CD14-positive monocyte (primary cell): Measurements from ENCODE around the gene APOBEC3H. TPM values are rescaled to one million over a fixed set of nuclear protein-coding genes. Genes with fewer than 3 reads are reported as not detected.
A peak's percentile ranks its signal among the peaks of the same experiment; 100 is the strongest.

Experiments
- DNase-seq, 3 donors: peaks; one replicate each; pipeline ENCODE4 v3.0.0-alpha.2; 2011 to 2022
- H2AFZ ChIP-seq: 2 replicates; pipeline ENCODE4 v1.6.0; 2012; ENCODE audit warnings: mild to moderate bottlenecking, low read depth, low read length, inconsistent platforms; ENCODE audit not compliant: insufficient read depth, poor library complexity, severe bottlenecking
- H3K27ac ChIP-seq, 2 donors: 1 replicate in 1 of 2; 2 replicates in 1 of 2; pipeline ENCODE4 v1.5.1; 2012 to 2013; ENCODE audit warnings: low read length in 2 of 2, control low read depth in 1 of 2, inconsistent platforms in 1 of 2, low read depth in 1 of 2, mild to moderate bottlenecking in 1 of 2
- H3K27me3 ChIP-seq, 2 donors: one replicate each; pipeline versions ENCODE4 v1.6.0 to v1.6.1; 2011 to 2013; ENCODE audit warnings: low read length in 2 of 2; ENCODE audit not compliant: control insufficient read depth in 2 of 2, insufficient read depth in 2 of 2
- H3K36me3 ChIP-seq, 2 donors: replicated peaks in 1 of 2; 1 replicate in 1 of 2; 2 replicates in 1 of 2; pipeline versions ENCODE4 v1.5.1 to v1.6.1; 2012 to 2013; ENCODE audit warnings: low read length in 2 of 2, control low read depth in 1 of 2, inconsistent platforms in 1 of 2, mild to moderate bottlenecking in 1 of 2; ENCODE audit not compliant: insufficient read depth in 2 of 2, control insufficient read depth in 1 of 2
- H3K4me1 ChIP-seq, 2 donors: 1 replicate in 1 of 2; 2 replicates in 1 of 2; pipeline versions ENCODE4 v1.5.1 to v1.6.1; 2012 to 2013; ENCODE audit warnings: low read length in 2 of 2, control low read depth in 1 of 2, inconsistent platforms in 1 of 2, mild to moderate bottlenecking in 1 of 2, moderate library complexity in 1 of 2; ENCODE audit not compliant: insufficient read depth in 2 of 2, control insufficient read depth in 1 of 2
- H3K4me2 ChIP-seq: replicated peaks from 2 replicates; pipeline ENCODE3; 2012; ENCODE audit warnings: low read length, moderate library complexity, mild to moderate bottlenecking; ENCODE audit not compliant: poor library complexity, severe bottlenecking; ENCODE audit errors: extremely low read depth
- H3K4me3 ChIP-seq, 3 experiments: fragments of 200-600 bp in 1 of 3; sonication (generic) in 1 of 3; replicated peaks in 1 of 3; 1 replicate in 2 of 3; 2 replicates in 1 of 3; pipeline ENCODE4 v1.5.1; 2011 to 2013; ENCODE audit warnings: low read length in 3 of 3, mild to moderate bottlenecking in 3 of 3, control low read depth in 2 of 3, low read depth in 2 of 3, inconsistent platforms in 1 of 3, moderate library complexity in 1 of 3
- H3K79me2 ChIP-seq: 2 replicates; pipeline ENCODE4 v1.6.0; 2012; ENCODE audit warnings: mild to moderate bottlenecking, control low read depth, inconsistent platforms, low read length, moderate library complexity; ENCODE audit not compliant: insufficient read depth
- H3K9ac ChIP-seq: 2 replicates; pipeline ENCODE4 v1.6.0; 2017; ENCODE audit warnings: low read length, mild to moderate bottlenecking; ENCODE audit not compliant: insufficient read depth, poor library complexity, severe bottlenecking
- H3K9me3 ChIP-seq, 2 donors: replicated peaks in 1 of 2; 1 replicate in 1 of 2; 2 replicates in 1 of 2; pipeline versions ENCODE4 v1.5.1 to v1.6.1; 2012 to 2013; ENCODE audit warnings: low read length in 2 of 2, control low read depth in 1 of 2; ENCODE audit not compliant: control insufficient read depth in 1 of 2, insufficient read depth in 1 of 2
- H4K20me1 ChIP-seq: 2 replicates; pipeline ENCODE4 v1.6.0; 2012; ENCODE audit warnings: mild to moderate bottlenecking, low read length, control low read depth, moderate library complexity; ENCODE audit not compliant: insufficient read depth
- H3K27ac Mint-ChIP-seq, 7 donors: one replicate each; pipeline ENCODE4 v1.8.0; 2020; ENCODE audit warnings: mild to moderate bottlenecking in 7 of 7, mixed read lengths in 7 of 7, moderate library complexity in 6 of 7, inconsistent platforms in 2 of 7
- H3K27me3 Mint-ChIP-seq, 3 donors: one replicate each; pipeline ENCODE4 v1.8.0; 2021 to 2022; ENCODE audit warnings: low read depth in 3 of 3, mild to moderate bottlenecking in 3 of 3, mixed read lengths in 3 of 3, moderate library complexity in 3 of 3, inconsistent platforms in 1 of 3
- H3K36me3 Mint-ChIP-seq, 2 donors: one replicate each; pipeline ENCODE4 v1.8.0; 2020; ENCODE audit warnings: mixed read lengths in 2 of 2, inconsistent platforms in 1 of 2, mild to moderate bottlenecking in 1 of 2
- H3K4me1 Mint-ChIP-seq: one replicate; pipeline ENCODE4 v1.8.0; 2020; ENCODE audit warnings: mild to moderate bottlenecking, mixed read lengths
- H3K4me3 Mint-ChIP-seq, 2 donors: one replicate each; pipeline ENCODE4 v1.8.0; 2020; ENCODE audit warnings: mild to moderate bottlenecking in 2 of 2, mixed read lengths in 2 of 2, moderate library complexity in 1 of 2
- H3K9me3 Mint-ChIP-seq, 7 donors: one replicate each; pipeline ENCODE4 v1.8.0; 2020 to 2022; ENCODE audit warnings: mixed read lengths in 7 of 7, mild to moderate bottlenecking in 6 of 7, moderate library complexity in 6 of 7, inconsistent platforms in 2 of 7
- CTCF ChIP-seq: fragments of 200-600 bp; IDR thresholded peaks from one replicate; pipeline ENCODE4 v1.8.0; 2022; ENCODE audit warnings: antibody characterized with exemption, mild to moderate bottlenecking
- WGBS: methylation state at CpG from one replicate; pipeline ENCODE4 v1.1.5; 2013; ENCODE audit warnings: missing lambda C conversion rate; ENCODE audit not compliant: insufficient coverage; 5-methylcytosine and 5-hydroxymethylcytosine counted together
- intact Hi-C, 2 donors: fragments of 100-400 bp; cut with micrococcal nuclease; formaldehyde crosslinking; loops; one replicate each; pipeline versions ENCODE4 v1.15.0 to v1.15.1; 2023
- polyA plus RNA-seq, 3 donors: library from polyadenylated mRNA; depleted of rRNA in 1 of 3; unstranded in 2 of 3; stranded (reverse) in 1 of 3; fragments of 300-500 nt in 2 of 3; fragments of >200 nt in 1 of 3; fragmentation: Illumina TruSeq in 2 of 3; gene quantifications; 1 replicate in 2 of 3; 2 replicates in 1 of 3; pipeline ENCODE4 v1.2.3, GENCODE V29; 2012 to 2021

Gene APOBEC3H
- polyA plus RNA-seq, 3 donors: 0.28 TPM; not detected in 2

DNA sequence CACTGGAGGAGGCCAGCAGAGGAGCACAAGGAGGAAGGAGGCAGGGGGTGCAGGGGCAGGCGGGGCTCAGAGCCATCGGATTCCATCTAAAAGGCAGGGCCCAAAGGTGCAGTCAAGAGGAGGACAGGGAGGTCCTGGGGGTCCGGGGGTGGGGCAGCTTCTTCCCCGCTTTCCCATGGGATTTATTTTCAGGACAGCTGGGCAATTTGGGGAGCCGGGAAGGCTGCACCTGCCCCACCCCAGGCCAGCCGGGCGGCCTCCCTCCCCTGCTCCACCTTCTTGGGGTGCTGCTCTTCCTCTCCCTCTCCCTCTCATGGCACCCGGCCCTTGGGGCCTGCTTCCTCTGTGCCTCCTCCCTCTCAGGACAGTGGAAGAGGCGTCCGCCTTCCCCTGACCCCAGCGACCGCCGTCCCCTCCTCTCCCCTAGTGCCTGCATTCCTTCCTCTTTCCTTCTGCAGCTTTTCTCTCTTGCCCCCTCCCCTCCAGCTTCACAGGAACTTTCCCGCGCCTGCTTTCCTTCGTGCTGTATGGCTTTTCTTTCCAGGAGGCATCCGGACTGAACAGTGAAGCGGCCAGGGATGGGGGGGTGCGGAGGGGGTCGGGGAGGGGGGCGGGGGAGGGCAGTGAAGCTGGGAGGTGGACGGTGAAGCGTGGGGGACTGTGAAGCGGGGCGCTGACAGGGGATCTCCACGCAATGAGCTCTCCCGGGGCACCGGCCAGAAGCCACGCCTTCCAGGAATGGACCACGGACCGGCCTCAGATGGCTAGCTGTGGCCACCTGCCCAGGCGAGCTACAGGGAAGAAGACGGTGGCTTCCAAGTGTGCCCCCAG lies 26.9 kb downstream of the APOBEC3H start:
- H3K9me3 Mint-ChIP-seq: peaks cover 0 to 2% (median 0%) of the 10 kb centered on the region in 7 donors
- Histone ChIP-seq H4K20me1 (no peaks in the 10 kb centered on the region), H2AFZ (no peak overlapping the region), H3K9me3 (no peaks in the 10 kb centered on the region), H3K9ac (no peak overlapping the region), H3K4me3 (no peak overlapping the region), H3K27me3 (no peaks in the 10 kb centered on the region), H3K4me2 (peak overlapping the region; percentile 26), H3K79me2 (no peaks in the 10 kb centered on the region), H3K4me1 (peaks cover 6 to 10% of the 10 kb centered on the region in 2 donors), H3K36me3 (no peaks in the 10 kb centered on the region), H3K27ac (no peak overlapping the region)
- peak overlapping the region in 1 of 2 donors; percentile 35 for H3K4me3 Mint-ChIP-seq
- intact Hi-C loops: loop anchor here (5.0 to 10.0 kb wide), 3 partner anchors 119 to 252 kb away; partner anchors contain the start of gene CBX6 (in 2 of the 2)
- no peak overlapping the region for H3K27ac Mint-ChIP-seq
- H3K27me3 Mint-ChIP-seq: peaks cover 2 to 5% (median 4%) of the 10 kb centered on the region in 3 donors
- WGBS: 42% methylated on average over 23 of the region's 33 CpGs
- no peak for DNase-seq
- H3K36me3 Mint-ChIP-seq: no peaks in the 10 kb centered on the region
- no peak for TF ChIP-seq CTCF
- peaks cover 9% of the 10 kb centered on the region for H3K4me1 Mint-ChIP-seq

DNA sequence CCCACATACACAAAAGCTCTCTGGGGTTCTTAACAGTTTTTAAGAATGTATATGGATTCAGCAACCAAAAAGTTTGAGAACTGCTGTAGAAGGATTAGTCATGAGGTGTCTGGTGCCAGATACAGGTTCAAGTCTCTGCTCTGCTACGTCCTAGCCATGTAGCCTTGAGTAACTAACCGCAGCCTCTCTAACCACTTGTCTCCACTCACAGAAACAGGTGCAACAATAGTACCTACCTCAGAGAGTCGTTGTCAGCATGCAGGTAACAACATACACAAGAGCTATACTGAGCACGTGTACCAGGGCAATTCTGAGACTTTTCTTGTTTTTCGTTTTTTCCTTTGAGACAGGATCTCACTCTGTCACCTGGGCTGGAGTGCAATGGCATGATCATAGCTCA lies 28.6 kb downstream of the APOBEC3H start:
- Histone ChIP-seq H3K36me3 (no peaks in the 10 kb centered on the region), H3K27me3 (no peaks in the 10 kb centered on the region), H3K9me3 (no peaks in the 10 kb centered on the region), H3K4me3 (no peak overlapping the region), H3K79me2 (no peaks in the 10 kb centered on the region), H3K4me1 (peaks cover 6 to 10% of the 10 kb centered on the region in 2 donors), H3K9ac (no peak overlapping the region), H3K27ac (no peak overlapping the region), H2AFZ (no peak overlapping the region), H4K20me1 (no peaks in the 10 kb centered on the region), H3K4me2 (no peak overlapping the region)
- 88% methylated on average over 4 of the region's 5 CpGs for WGBS
- peaks cover 9% of the 10 kb centered on the region for H3K4me1 Mint-ChIP-seq
- H3K9me3 Mint-ChIP-seq: peaks cover 0 to 2% (median 0%) of the 10 kb centered on the region in 7 donors
- no peaks in the 10 kb centered on the region for H3K36me3 Mint-ChIP-seq
- no peak for TF ChIP-seq CTCF
- H3K4me3 Mint-ChIP-seq: no peak overlapping the region
- no peak overlapping the region for H3K27ac Mint-ChIP-seq
- intact Hi-C loops: loop anchor here in 1 of 2 donors (10.0 kb wide), 2 partner anchors 121 to 221 kb away; no protein-coding TSS in a partner anchor
- H3K27me3 Mint-ChIP-seq: peaks cover 0 to 5% (median 4%) of the 10 kb centered on the region in 3 donors
- no peak for DNase-seq
